Anterior cingulate cortex (tissue), 58 donors: Measurements from ENCODE around the gene GALR3.

Source experiments
- DNase-seq, 58 donors: peaks; one replicate each; lab custom pipeline; 2025; lab: John Stamatoyannopoulos, UW

Gene GALR3

GRCh38 chr22:37802310-37803194 is 20.6 kb upstream of the GALR3 start:
- peak in 53 of 58 donors; percentile 23 to 79 (median 49) for DNase-seq

- no peak for DNase-seq
Observed at GRCh38 chr22:37803195-37803638, 20.0 kb upstream of the GALR3 start.

DNA sequence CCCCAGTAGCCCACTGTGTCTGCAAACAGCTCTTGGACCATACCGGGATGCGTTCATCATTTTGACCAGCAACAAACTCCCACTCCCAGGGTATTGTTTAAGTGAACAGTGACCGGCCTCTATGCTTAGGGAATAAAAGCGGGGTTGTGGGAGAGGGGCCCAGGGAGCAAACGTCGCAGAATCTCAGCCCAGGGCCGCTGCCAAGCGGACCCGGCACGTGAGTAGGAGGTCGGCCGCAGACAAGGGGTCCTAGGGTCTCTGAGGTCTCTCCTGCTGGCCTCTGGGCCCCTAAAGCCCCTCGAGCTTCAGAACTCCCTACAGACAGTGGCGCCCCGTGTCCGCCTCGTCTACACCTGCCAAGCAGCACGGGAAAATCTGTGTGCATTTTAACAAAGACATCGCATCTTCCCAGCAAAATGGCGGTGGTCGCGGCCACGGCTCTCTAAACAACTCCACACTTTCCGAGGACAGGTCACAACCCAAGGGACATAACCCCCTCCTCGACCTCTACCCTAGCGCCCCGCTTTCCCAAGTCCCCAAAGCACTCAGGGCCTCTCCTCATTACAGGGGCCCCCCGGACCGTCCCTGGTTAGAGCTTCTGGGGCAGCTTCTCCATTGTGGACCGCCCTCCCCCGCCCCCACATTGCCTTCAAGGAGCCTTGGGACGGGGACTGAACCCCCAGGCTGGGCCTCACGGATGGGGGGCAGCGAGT is 19.4 kb upstream of the GALR3 start:
- DNase-seq = no peak

DNA sequence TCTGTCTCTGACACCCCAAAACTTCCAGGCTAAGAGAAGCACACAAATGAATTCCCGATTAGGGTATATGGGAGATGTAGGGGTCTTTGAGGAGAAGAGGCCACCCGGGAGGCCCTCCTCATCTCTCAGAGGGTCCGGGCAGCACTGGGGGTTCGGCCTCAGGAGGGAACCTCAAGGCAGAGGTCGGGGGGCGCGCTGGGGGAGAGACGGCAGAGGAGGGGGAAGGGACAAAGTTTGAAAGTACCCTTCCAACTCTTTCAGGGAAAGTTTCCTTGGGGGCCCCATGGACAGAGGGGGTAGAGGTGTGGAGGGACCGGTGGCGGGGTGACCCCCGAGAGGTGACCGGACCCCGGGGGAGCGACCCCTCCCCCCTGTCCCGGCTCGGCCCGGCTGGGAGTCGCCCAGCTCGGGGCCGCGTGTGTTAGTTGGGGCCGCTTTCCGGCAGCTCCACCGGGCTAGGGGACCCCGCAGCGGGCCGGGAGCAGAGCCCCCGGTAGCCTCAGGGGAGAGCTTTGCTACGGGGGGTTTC is 18.8 kb upstream of the GALR3 start:
- DNase-seq = peak in 2 of 58 donors; percentile 24 to 38

DNA sequence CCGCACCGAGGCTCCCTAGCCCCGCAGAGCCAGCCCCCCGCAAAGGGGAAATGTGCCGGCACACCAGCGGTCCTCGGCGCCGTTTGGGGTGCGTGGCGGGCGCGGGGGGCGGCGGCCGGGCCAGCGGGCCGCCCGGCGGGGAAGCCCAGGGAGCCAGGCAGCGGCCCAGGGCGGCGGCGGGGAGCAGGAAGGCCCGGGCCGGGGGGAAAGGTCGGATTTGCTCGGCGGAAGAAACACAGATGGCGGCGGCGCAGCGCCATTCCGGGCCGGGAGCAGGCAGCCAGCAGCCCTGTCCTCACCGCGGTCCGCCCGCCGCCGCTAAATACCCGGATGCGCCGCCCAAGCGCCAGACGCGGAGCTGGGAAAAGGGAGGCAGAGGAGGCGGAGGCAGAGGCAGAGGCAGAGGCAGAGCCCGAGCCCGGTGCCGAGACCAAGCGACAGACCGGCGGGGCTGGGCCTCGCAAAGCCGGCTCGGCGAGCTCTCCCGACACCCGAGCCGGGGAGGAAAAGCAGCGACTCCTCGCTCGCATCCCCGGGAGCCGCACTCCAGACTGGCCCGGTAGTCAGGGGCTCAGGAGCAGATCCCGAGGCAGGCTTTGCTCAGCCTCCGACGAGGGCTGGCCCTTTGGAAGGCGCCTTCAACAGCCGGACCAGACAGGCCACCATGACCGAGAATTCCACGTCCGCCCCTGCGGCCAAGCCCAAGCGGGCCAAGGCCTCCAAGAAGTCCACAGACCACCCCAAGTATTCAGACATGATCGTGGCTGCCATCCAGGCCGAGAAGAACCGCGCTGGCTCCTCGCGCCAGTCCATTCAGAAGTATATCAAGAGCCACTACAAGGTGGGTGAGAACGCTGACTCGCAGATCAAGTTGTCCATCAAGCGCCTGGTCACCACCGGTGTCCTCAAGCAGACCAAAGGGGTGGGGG is 18.0 kb upstream of the GALR3 start:
- DNase-seq = peak in 57 of 58 donors; percentile 26 to 91 (median 79)

DNA sequence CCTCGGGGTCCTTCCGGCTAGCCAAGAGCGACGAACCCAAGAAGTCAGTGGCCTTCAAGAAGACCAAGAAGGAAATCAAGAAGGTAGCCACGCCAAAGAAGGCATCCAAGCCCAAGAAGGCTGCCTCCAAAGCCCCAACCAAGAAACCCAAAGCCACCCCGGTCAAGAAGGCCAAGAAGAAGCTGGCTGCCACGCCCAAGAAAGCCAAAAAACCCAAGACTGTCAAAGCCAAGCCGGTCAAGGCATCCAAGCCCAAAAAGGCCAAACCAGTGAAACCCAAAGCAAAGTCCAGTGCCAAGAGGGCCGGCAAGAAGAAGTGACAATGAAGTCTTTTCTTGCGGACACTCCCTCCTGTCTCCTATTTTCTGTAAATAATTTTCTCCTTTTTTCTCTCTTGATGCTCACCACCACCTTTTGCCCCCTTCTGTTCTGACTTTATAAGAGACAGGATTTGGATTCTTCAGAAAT is 17.3 kb upstream of the GALR3 start:
- no peak for DNase-seq

DNA sequence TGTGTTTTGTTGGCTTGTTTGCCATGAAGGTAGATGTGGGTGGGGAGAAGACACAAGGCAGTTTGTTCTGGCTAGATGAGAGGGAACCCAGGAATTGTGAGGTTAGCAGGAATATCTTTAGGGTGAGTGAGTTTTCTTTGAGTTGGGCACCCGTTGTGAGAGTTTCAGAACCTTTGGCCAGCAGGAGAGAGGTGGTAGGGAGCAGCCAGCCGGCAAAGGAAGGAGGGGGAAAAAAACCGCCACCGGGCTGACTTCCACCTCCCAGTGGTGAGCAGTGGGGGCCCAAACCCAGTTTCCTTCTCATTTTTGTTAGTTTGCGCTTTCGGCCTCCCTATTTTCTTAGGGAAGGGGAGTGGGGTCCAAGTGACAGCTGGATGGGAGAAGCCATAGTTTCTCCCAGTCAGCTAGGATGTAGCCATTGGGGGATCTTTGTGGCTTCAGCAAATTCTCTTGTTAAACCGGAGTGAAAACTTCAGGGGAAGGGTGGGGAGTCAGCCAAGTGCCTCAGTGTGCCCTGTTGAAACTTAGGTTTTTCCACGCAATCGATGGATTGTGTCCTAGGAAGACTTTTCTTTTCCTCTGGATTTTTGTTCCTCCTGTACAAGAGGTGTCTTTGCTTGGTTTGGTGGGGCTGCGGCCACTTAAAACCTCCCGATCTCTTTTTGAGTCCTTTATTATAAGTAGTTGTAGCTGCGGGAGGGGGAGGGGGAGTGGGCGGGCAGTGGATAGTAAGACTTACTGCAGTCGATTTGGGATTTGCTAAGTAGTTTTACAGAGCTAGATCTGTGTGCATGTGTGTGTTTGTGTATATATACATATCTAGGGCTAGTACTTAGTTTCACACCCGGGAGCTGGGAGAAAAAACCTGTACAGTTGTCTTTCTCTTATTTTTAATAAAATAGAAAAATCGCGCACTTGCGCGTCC is 16.5 kb upstream of the GALR3 start:
- peak in 5 of 58 donors; percentile 10 to 25 (median 16) for DNase-seq

DNA sequence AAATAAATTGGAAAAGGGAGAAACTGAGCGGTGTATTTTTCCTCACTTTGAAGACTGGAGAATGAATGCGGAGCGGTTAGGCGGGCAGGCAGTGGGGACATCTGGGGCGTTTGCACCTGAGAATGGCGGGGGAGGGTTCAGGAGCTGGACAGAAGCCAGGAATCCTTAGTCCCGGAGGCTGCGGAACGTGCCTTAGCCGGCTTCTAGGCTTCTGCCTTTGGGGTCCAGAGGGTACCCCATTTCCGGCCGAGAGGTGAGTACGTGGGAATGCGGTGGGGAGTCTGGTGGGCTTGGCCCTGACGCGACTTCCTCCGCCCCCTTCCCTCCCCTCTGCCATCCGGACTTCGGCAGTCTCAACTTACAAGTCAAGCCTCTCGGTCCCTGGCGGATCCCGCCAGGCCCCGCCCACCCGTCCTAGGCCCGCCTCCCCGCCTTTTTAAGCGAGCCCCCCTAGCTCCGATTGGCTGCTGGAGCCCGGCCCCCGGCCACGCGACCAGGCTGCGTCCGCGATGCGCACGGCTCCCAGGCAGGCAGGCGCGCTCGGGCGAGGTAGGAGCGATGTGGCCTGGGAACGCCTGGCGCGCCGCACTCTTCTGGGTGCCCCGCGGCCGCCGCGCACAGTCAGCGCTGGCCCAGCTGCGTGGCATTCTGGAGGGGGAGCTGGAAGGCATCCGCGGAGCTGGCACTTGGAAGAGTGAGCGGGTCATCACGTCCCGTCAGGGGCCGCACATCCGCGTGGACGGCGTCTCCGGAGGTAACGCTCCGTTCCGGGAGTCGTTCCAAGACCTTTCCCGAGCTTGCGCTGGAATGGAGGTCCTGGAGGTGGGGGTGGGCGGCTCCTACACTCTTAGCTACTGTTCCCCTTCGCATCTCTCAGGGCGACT is 15.5 kb upstream of the GALR3 start, which contains the start of gene GCAT:
Gene GCAT (plus strand): TSS at position 525 of the 884 bp plus-strand sequence. CDS start 34 bp downstream, at position 559.
- DNase-seq = peak; percentile 56 to 97 (median 90)

DNA sequence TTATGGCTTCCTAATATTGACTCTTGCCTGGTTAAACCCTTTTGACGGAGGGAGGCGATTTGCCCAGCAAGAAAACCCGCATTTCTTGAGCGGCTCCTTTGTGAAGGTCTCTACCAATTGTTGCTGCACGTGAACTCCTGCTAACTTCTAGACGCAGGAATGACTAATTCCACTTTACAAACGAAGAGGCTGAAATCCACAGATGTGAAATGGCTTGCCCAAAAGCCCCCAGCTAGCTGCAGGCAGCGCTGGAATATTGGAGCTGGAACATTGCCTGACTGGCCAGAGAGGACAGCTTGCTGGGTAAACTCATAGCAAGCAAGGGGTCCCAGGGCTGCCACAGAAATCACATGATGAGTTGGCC is 14.9 kb upstream of the GALR3 start:
- DNase-seq = peak in 1 of 58 donors; percentile 11

DNA sequence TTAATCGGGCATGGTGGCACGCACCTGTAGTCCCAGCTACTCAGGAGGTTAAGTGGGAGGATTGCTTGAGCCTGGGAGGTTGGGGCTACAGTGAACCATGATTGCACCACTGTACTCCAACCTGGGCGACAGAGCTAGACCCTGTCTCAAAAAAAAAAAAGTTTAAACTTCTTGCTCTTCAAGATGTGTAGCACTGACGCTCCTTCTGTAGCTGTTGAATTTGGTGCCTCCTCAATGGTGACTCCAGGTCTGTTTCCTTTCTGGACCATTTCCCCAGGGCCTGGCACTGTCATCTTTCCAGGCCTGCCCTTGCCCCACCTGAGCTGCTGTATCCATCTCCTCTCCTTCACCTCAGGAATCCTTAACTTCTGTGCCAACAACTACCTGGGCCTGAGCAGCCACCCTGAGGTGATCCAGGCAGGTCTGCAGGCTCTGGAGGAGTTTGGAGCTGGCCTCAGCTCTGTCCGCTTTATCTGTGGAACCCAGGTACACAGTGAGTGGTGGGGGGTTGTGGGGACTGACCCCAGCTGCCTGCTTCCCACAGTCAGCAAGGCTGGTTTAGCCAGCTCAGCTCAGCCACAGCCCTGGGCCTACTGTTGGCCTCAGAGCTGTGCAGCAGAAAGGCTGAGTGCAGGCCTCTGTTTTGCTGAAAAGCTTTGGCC is 13.4 kb upstream of the GALR3 start:
- DNase-seq = no peak

DNA sequence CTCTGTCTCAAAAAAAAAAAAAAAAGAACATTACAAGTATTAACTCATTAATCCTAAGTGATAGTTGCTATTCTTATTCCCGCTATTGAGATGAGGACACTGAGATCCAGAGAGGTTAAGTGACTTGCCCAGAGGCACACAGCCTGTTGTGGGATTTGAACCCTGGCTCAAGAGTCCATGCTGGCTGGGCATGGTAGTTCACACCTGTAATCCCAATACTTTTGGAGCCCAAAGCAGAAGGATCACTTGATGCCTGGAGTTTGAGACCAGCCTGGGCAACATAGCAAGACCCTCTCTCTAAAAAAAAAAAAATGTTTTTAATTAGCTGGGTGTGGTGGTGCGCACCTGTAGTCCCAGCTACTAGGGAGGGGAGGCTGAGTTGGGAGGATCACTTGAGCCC is 11.3 kb upstream of the GALR3 start:
- DNase-seq = no peak

DNA sequence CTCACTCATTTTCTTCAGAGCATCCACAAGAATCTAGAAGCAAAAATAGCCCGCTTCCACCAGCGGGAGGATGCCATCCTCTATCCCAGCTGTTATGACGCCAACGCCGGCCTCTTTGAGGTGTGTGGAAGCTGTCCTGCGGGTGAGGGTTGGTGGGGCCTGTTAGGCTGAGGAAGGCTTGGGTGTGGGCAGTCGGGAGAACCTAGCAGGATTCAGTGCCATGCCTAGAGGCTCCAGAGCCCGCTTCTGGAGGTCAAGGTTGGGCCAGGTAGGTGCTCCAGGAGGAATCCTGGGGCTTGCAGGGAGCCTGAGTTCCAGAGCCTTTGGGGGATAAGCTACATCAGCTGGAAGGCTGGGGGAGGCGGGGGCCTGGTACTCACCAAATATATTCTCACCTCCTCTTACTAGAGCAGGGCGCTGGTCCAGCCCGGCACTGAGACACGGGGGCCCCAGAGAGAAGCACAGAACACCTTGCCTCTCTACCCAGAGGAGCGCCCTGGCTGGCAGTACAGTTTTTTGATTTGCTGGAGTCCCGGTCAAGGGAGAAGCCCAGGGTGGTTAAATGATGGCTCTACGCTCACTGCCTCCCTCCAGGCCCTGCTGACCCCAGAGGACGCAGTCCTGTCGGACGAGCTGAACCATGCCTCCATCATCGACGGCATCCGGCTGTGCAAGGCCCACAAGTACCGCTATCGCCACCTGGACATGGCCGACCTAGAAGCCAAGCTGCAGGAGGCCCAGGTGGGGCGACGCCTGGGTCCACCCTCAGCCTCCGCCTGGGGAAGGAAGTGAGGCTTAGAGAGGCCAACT is 10.1 kb upstream of the GALR3 start:
- no peak for DNase-seq

DNA sequence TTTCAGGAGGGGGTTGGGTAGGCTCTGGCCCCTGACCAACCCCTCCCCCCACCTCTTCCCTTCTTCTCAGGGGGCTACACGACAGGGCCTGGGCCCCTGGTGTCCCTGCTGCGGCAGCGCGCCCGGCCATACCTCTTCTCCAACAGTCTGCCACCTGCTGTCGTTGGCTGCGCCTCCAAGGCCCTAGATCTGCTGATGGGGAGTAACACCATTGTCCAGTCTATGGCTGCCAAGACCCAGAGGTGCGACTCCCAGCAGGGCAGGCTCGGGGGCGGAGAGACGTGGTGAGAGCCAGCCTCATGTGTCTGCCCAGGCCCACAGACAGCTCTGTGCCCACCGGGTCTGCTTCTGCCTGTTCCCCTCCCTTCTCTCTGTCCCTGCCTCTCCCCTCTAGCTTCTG is 7.6 kb upstream of the GALR3 start:
- DNase-seq = no peak

DNA sequence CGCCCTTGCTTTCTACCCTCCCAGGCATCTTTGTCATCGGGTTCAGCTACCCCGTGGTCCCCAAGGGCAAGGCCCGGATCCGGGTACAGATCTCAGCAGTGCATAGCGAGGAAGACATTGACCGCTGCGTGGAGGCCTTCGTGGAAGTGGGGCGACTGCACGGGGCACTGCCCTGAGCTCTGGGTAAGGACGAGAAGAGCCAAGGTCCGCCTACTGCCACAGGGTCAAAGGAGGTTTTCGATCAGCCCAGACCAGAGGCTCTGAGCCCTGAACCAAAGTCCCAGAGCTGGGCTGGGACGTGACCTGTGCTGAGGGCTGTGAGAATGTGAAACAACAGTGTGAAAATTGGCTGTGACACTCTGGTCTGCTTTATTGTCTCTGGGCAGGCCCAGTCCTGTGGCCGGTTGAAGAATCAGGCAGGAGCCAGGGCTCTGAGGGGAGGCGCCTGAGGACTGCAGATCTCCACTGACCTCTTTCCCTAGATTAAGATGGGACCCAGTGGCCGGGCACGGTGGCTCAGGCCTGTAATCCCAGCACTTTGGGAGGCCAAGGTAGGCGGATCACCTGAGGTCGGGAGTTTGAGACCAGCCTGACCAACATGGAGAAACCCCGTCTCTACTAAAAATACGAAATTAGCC is 6.5 kb upstream of the GALR3 start:
- no peak for DNase-seq

GRCh38 chr22:37817705-37818408 is 5.3 kb upstream of the GALR3 start:
- peak in 55 of 58 donors; percentile 39 to 86 (median 73) for DNase-seq
